Dermis lymphatic vessel endothelial cell (primary cell): ENCODE measurements around the gene ZFYVE1. TPM values are rescaled to one million over a fixed set of nuclear protein-coding genes. Genes with fewer than 3 reads are reported as not detected.

Experiments
- total RNA-seq: library from RNA; depleted of rRNA; stranded (reverse); fragments of >200 nt; gene quantifications from 2 replicates; pipeline ENCODE4 v1.2.1, GENCODE V29; 2014

Gene ZFYVE1, protein sequence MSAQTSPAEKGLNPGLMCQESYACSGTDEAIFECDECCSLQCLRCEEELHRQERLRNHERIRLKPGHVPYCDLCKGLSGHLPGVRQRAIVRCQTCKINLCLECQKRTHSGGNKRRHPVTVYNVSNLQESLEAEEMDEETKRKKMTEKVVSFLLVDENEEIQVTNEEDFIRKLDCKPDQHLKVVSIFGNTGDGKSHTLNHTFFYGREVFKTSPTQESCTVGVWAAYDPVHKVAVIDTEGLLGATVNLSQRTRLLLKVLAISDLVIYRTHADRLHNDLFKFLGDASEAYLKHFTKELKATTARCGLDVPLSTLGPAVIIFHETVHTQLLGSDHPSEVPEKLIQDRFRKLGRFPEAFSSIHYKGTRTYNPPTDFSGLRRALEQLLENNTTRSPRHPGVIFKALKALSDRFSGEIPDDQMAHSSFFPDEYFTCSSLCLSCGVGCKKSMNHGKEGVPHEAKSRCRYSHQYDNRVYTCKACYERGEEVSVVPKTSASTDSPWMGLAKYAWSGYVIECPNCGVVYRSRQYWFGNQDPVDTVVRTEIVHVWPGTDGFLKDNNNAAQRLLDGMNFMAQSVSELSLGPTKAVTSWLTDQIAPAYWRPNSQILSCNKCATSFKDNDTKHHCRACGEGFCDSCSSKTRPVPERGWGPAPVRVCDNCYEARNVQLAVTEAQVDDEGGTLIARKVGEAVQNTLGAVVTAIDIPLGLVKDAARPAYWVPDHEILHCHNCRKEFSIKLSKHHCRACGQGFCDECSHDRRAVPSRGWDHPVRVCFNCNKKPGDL
- total RNA-seq: 16.9 and 17.6 TPM in 2 replicates

DNA sequence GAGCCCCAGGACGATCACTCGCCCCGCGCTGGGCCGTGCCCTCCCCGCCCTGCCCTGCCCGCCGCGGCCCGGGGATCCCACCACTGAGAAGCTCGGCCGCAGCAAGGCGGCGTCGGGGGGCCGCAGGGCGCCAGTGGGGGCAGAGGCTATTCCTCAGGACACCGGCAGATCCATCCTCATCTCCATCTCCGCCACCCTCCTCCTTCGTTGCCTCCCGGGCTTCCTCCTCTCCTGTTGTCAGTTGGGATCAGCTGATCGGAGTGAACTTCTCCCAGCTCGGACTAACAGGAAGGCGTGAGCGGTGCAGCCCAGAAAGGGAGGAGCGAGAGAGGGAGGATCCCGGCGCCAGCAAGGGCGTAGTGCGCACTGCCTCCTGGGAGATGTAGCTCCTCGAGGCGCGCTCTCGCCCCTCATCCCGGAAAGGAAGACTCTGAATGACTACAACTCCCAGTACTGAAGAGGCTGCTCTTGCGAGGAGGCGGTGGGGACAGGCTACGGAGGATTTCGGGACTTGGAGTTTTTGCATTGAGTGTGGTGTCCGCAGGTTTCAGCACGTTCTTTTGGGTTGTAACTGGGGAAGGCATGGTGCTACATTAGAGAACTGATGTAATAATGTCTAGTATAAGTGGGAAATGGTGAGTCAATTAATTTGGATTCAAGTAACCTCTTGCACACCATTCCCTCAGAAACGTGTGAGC is at the start of gene ZFYVE1:
TSS of gene ZFYVE1 (minus strand) at position 262 of the 698 bp plus-strand sequence. CDS start 2,598 bp downstream, outside the sequence.

DNA sequence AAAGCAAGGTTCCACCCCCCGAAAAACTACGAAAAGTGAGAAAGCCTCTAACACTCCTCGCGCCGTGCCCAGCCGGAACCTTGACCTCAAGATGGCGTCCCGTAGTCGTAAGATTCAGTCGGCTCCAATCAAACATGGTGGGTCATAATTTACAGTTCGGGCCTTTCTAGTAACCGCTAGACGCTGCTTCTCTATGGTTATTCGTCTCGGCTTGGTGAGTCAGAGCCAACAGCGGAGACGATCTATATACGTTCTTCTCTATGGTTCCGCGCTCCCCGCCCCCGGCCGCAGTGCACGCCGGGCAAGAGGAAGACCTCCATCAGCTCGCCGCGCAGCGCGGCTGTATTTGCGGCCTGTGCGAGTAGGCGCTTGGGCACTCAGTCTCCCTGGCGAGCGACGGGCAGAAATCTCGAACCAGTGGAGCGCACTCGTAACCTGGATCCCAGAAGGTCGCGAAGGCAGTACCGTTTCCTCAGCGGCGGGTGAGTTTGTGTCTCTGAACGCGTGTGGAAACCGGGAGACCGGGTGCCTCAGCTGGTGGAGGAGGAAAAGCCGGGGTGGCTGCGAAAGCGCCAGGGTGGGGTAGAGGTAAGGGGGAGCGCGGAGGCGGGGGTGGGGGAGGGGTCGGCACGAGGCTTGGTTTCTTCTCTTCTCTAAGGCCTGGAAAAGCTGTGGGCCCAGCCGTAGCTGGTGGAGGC is 31.5 kb upstream of the ZFYVE1 start, which contains the start of gene RBM25:
TSS of gene RBM25 (plus strand) at position 311 of the 698 bp plus-strand sequence. CDS start 13,108 bp downstream, outside the sequence.

DNA sequence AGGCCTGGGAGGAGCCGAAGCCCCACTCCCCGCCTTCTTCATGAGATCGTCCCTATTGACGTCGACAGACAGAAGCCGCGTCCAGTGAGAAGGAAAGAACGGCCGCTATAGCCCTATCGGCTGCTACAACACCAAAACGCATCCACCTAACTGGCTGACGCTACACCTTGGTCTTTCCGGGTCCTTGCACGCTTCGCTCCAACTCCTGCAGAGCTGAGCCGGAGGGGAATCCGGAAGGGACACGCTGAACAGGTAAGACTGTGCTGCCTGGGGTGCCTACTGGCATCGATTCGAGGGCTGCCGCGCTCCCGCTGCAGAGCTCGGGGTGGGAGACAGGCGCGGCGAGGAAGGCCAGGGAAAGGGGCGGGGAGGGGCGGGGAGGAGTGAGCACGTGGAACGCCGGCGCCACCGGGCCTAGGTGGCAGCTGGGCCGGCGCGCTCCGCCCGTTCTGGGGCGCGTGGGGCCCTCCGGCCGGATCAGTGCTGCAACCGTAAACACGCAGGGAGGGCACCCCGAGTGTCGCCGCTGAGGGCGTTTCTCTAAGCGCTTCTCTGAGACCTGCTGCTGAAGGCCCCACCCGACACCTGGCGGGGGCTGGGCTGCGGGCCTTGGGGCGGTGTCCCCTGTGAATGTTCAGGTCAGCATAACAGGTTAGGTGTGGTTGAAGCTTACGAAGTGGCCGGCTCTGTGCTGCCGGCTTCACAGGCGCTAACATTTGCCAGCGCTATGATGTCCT is 100.4 kb downstream of the ZFYVE1 start, which contains the start of gene DCAF4:
TSS of gene DCAF4 (plus strand) at position 173 of the 737 bp plus-strand sequence. CDS start 11,515 bp downstream, outside the sequence.

Other genes with a start within 250 kb of the ZFYVE1 start
- 0.54 and 1.2 TPM in 2 replicates for gene DPF3, start 133.0 kb downstream of the ZFYVE1 start, total RNA-seq
- gene DCAF4, start 100.6 kb downstream of the ZFYVE1 start, total RNA-seq: 3.8 and 5.1 TPM in 2 replicates
- 20.3 and 29.8 TPM in 2 replicates for gene RBM25, start 31.4 kb upstream of the ZFYVE1 start, total RNA-seq
- 42.6 and 46.1 TPM in 2 replicates for gene PSEN1, start 109.4 kb upstream of the ZFYVE1 start, total RNA-seq
- 25.3 and 40.5 TPM in 2 replicates for gene PAPLN, start 210.4 kb upstream of the ZFYVE1 start, total RNA-seq